22Rv1 (cell line): ENCODE results near the gene CMSS1.

Source experiments
- H3K27ac ChIP-seq: fragments of 450-650 bp; 2 replicates; pipeline ENCODE4 v1.5.1; 2017
- ZFX ChIP-seq: fragments of 450-650 bp; IDR thresholded peaks from 2 replicates; pipeline ENCODE4 v1.6.1; 2017; ENCODE audit warnings: antibody characterized with exemption, borderline replicate concordance
- TF ChIP-seq, protein P1 (sequence below): fragments of 450-650 bp; IDR thresholded peaks from 2 replicates; pipeline ENCODE4 v1.5.1; 2017; ENCODE audit warnings: mild to moderate bottlenecking

The CMSS1 gene

DNA sequence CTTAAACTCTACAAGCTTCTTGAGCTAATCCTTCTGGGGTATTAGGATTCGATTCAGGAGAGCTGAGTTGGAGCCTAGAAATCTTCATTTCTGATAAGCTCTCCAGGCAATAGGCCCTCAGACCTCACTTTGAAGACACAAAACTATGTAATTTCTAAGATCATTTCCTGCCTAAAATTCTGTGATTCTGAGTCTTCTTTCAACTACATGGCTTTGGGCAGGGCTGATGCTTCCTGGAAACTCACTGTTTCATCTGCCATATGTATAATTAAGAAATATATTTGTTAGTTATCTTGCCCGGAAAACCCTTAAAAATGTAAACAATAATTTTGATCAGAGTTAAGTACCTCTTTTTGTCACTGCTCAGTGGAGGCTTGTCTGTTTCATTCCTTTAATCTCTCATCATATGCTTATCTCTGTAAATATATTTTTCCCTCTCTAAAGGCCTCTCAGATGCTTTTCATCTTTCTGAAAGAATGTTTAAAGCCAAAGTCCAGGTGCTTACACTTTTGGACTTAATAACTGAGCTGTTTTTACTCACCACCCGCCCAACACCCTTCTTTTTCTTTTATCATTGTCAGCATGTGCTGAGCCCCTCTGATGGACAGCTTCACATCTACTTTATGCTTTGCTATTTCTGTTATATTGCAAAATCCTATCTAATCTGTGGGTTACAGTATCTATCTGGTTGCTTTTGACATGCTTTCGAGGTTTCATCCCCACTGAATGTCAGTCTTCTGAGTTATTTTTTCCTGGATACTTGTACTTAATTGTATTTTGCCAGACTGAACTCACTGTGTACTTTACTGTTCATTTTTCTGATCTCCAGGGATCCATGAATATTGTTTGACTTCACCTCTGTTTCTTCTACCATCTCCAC lies 258.4 kb downstream of the CMSS1 start:
- H3K27ac ChIP-seq: no peak overlapping the region
- TF ChIP-seq, protein P1, sequence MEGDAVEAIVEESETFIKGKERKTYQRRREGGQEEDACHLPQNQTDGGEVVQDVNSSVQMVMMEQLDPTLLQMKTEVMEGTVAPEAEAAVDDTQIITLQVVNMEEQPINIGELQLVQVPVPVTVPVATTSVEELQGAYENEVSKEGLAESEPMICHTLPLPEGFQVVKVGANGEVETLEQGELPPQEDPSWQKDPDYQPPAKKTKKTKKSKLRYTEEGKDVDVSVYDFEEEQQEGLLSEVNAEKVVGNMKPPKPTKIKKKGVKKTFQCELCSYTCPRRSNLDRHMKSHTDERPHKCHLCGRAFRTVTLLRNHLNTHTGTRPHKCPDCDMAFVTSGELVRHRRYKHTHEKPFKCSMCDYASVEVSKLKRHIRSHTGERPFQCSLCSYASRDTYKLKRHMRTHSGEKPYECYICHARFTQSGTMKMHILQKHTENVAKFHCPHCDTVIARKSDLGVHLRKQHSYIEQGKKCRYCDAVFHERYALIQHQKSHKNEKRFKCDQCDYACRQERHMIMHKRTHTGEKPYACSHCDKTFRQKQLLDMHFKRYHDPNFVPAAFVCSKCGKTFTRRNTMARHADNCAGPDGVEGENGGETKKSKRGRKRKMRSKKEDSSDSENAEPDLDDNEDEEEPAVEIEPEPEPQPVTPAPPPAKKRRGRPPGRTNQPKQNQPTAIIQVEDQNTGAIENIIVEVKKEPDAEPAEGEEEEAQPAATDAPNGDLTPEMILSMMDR: no peak
- TF ChIP-seq ZFX: no peak

DNA sequence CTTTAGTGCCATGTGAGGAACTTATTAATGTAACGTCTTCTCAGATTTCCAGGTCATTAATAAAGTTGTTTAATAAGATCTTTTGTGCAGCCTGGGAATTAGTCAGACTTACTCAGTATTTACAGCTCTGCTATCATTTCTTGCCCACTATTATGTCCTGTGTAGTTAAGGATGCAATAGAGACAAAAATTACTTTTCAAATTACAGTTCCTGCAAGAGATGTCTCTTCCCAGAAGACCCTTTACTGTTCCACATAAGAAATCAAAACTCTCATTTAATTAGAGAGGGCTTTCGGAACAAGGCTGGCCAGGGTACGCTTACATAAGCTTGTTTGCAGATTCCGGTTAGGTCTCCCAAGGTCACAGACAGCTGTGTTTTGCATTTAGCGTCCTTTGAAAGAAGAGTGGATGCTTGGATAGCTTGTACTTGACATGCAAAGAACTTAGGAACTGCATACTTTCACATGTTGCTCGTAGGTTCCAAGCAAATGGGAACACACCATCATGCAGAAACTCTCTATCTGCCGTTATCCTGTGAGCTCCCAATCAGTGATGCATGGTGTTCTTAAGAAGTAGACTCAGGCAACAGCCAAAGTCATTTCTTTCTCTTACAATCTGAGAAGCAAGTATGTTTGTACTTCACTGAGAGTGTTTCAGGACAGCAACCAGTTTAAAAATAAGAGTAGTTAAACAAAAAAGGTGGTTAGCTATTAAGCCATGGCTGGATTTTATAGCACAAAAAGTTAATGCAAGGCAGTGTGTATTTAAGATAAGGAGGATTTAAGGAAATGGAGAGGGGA lies 259.3 kb downstream of the CMSS1 start:
- H3K27ac ChIP-seq: no peak overlapping the region
- TF ChIP-seq, protein P1: no peak
- no peak for TF ChIP-seq ZFX

DNA sequence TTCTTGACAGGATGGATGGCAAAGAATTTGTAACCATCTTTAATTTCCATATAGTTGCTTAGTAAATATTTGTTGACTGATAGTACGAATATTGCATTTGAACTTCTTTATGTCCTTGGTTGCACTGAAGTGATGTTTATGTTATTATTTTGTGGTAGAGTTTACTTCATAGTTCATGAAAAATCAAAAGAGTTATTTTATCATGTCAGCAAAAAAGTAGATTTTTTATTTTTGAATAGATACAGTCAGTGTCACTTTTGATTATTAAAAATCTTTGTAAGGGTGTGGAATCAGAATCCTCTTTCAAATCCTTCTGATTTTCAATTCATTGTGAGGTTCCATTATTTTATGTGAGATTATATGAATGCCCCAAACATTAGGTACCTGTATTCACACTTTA lies 261.7 kb downstream of the CMSS1 start:
- TF ChIP-seq, protein P1: no peak
- TF ChIP-seq ZFX: no peak
- H3K27ac ChIP-seq: no peak overlapping the region

DNA sequence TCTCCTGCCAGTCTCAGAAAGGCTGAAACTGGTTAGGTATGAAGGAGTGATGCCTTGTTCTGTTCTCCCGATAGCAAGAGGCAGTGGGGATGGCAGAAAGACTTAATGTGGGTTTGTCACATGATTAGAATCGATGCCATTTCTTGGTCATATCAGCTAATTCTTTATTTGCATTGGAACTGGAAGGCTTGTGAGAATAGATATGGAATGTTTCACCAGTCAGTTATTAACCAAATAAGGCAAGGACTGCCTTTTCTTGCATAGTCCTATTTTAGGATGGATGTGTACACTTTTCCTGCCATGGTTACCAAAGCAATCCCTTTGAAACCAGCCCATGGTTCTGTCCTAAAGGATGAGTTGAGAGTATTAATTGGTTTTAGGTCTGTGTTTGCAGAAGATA lies 262.9 kb downstream of the CMSS1 start:
- H3K27ac ChIP-seq: no peak overlapping the region
- TF ChIP-seq, protein P1: no peak

DNA sequence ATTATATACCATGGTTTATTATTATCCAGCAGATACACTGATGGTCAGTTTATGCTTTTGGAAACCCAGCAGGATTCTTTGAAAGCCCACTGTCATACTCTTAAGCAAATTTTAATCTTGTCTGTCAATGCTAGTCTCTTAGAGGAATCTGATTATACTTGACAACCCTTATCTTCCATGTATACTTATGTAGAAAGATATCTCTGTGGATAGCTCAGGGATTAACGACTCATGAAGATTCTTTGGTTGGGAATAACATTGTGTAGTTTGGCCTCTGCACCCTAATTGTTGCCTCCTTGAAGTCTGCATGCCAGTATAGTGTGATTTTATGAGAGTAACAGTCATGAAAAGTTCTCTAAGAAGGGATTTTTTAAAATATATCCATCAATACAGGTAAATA lies 263.6 kb downstream of the CMSS1 start:
- TF ChIP-seq, protein P1: no peak
- TF ChIP-seq ZFX: no peak
- no peak overlapping the region for H3K27ac ChIP-seq

DNA sequence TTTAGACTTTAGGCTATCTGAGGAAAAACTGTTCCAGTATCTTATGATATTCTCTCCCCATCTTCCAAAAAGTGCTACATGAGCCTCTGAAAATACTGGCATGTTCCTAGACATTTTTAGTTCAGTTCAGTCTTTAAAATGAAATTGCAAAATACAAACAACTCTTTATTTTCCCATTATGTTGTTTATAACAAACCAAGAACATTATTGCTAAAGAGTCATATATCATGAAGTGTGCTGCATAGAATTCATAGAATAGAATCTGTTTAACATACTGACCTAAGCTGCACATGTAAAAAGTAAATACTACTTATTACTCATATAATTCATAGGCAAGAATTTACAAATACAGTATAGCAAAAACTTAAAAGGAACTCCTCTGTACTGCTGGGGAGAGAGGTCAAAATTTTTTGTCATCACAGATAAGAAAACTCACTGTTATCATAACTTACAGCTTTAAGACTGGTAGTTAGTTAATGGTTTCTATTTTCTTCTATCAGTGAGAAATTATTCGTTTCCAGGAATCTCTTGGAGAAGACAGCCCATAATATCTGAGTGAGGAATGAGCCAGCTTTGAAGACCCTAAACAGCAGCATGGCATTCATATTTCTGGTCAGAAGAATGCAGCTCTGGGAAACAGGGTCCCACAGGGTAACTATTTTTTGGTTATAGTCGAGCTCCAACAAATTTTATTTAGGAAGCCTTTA lies 264.5 kb downstream of the CMSS1 start:
- TF ChIP-seq ZFX: no peak
- TF ChIP-seq, protein P1: no peak
- no peak overlapping the region for H3K27ac ChIP-seq
